Activated naive CD8-positive, alpha-beta T cell treated with anti-CD3 and anti-CD28 coated beads, Interleukin-2, amount 10 ng/mL, durations not matched to agents 7 days and 5 days (primary cell): ENCODE measurements around the gene SDK2. TPM values are rescaled to one million over a fixed set of nuclear protein-coding genes. Genes with fewer than 3 reads are reported as not detected.

Experiments
- ATAC-seq: fragments of 150-1000 bp; cut with Tn5 transposase; one replicate; pipeline ENCODE4 v1.10.0; 2021; ENCODE audit warnings: low read depth, moderate library complexity
- POLR2A ChIA-PET: fragments of 350-600 bp; sonication (Branson Sonifier 250); formaldehyde crosslinking; loops from one replicate; lab custom pipeline; 2021; ENCODE audit warnings: antibody characterized with exemption; lab: Charles Lee
- DNase-seq: peaks from one replicate; pipeline ENCODE4 v3.0.0; 2021
- H3K27ac Mint-ChIP-seq: one replicate; pipeline ENCODE4 v1.8.0; 2022; ENCODE audit warnings: mild to moderate bottlenecking, mixed read lengths
- H3K27me3 Mint-ChIP-seq: one replicate; pipeline ENCODE4 v1.8.0; 2022; ENCODE audit warnings: mild to moderate bottlenecking, moderate library complexity, mixed read lengths
- H3K36me3 Mint-ChIP-seq: one replicate; pipeline ENCODE4 v1.8.0; 2021; ENCODE audit warnings: mild to moderate bottlenecking, mixed read lengths
- H3K4me1 Mint-ChIP-seq: one replicate; pipeline ENCODE4 v1.8.0; 2021; ENCODE audit warnings: mixed read lengths
- H3K4me3 Mint-ChIP-seq: one replicate; pipeline ENCODE4 v1.8.0; 2022; ENCODE audit warnings: mild to moderate bottlenecking, moderate library complexity, mixed read lengths
- H3K9me3 Mint-ChIP-seq: one replicate; pipeline ENCODE4 v1.8.0; 2021; ENCODE audit warnings: mixed read lengths
- total RNA-seq, 2 experiments: library from RNA; stranded (reverse); gene quantifications; one replicate each; pipeline ENCODE4 v1.2.3, GENCODE V29; 2021

SDK2 gene
- total RNA-seq, 2 experiments from 2014 or later, result 29.3 to 31.1 TPM

DNA sequence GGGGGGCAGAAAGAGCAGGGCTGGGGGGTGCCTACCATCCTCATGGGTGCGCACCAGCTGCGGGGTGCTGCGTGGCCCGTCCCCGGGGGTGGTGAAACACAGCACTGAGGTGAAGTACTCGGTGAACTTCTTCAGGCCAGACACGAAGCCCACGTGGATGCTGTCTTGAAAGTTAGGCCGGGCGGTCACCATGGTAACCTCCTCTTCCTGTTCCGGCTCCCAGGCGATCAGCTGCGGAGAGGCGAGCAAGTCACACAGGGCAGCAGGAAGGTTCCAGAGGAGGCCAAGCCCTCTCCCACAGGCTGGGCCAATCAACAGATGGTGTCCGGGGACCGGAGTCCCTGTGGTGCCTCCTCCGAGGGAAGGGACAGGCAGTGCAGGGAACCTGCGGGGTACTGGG is 242.3 kb downstream of the SDK2 start:
- POLR2A ChIA-PET, result no interaction called here
- Mint-ChIP-seq H3K27ac (no peak overlapping the region), H3K4me3 (no peak overlapping the region), H3K4me1 (no peaks in the 10 kb centered on the region), H3K27me3 (no peaks in the 10 kb centered on the region), H3K9me3 (no peaks in the 10 kb centered on the region), H3K36me3 (peaks cover 3% of the 10 kb centered on the region)
- DNase-seq, result no peak
- no peak for ATAC-seq

DNA sequence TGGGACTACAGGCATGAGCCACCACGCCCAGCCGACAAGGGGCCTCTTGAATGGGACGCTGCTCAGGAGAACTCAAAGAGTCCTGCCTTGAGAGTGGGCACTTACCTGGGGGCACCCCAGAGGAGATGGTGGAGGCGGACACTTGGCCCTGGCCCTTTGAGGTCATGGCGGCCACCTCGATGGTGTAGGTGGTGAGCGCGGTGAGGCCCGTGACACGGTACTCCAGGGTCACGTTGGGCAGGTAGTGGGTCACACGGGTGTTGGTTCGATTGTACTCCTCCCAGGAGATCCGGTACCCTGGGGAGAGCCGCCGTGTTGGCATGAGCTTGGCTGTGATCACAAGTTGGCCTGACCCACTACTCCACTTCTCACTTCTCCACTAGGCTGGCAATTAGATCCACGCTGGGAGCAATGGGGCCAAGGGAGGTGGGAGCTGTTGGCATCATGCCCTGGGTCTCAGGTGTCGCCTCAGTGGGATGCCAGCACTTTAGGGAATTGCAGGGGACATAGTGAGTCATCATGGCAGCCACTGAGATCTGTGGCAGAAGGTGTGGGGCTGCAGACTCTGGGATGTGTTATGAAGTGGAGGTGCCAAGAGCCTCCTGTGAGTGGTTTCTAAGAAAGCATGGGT is 243.2 kb downstream of the SDK2 start:
- POLR2A ChIA-PET, result no interaction called here
- DNase-seq (no peak), ATAC-seq (no peak)
- Mint-ChIP-seq H3K27ac (peak overlapping the region; percentile 45), H3K27me3 (no peaks in the 10 kb centered on the region), H3K4me1 (no peaks in the 10 kb centered on the region), H3K9me3 (no peaks in the 10 kb centered on the region), H3K4me3 (no peak overlapping the region), H3K36me3 (peaks cover 3% of the 10 kb centered on the region)

DNA sequence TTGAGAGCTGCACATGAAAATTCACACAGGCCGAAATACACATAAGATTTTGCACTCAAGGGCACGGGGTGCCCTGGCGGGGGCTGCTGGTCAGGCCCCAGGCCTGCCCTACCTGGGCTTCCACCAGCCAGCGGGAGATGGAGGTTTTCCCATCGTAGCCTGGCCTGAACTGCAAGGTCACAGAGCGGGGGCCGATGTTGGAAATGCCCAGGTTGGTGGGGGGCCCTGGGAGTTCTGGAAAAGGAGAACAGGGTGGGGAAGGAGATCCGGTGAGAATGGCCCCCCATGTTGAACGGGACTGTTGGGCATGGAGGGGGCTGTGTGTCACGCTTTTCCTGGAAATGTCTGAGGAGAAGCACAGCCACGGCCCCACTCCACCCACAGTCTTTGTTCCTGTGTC is 245.2 kb downstream of the SDK2 start:
- DNase-seq (no peak), ATAC-seq (no peak)
- H3K27ac Mint-ChIP-seq, result no peak overlapping the region
- no peaks in the 10 kb centered on the region for H3K4me1 Mint-ChIP-seq
- no peaks in the 10 kb centered on the region for H3K27me3 Mint-ChIP-seq
- POLR2A ChIA-PET, result no interaction called here
- no peak overlapping the region for H3K4me3 Mint-ChIP-seq
- no peaks in the 10 kb centered on the region for H3K9me3 Mint-ChIP-seq
- H3K36me3 Mint-ChIP-seq, result peaks cover 3% of the 10 kb centered on the region

DNA sequence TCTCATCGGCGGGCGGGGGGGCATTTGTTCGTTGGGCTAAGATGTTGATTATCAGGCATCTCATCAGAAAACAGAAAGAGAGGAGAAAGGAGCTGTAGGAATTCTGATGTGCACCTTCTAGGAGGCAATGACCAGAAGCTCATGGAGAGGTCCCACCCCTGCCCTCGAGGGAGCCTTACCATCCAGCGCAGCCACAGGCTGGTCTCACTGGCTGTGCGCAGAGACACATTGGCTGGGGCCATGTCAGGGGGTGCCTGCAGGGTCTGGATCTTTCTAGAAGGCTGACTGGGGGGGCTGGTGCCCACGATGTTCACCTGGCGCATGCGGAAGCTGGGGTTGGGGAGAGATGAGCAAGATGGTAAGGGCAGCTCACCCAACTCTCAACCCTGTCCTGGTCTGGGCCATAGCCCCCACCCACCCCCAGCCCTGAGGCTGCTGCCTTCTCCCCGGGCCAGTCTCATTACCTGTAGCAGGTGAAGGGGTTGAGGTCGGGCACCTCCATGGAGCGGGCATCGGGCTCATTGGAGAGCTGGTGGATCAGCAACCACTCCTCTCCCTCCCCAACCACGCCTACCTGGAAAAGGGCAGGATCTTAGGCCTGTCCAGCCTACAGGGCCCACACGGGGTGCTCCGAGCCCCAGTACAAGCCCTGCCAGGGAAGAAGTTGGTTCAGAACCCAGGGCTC is 246.2 kb downstream of the SDK2 start:
- no peaks in the 10 kb centered on the region for H3K9me3 Mint-ChIP-seq
- no peak overlapping the region for H3K27ac Mint-ChIP-seq
- no peaks in the 10 kb centered on the region for H3K4me1 Mint-ChIP-seq
- H3K27me3 Mint-ChIP-seq, result no peaks in the 10 kb centered on the region
- POLR2A ChIA-PET, result no interaction called here
- no peak overlapping the region for H3K4me3 Mint-ChIP-seq
- H3K36me3 Mint-ChIP-seq, result peaks cover 3% of the 10 kb centered on the region
- ATAC-seq, result no peak
- no peak for DNase-seq

DNA sequence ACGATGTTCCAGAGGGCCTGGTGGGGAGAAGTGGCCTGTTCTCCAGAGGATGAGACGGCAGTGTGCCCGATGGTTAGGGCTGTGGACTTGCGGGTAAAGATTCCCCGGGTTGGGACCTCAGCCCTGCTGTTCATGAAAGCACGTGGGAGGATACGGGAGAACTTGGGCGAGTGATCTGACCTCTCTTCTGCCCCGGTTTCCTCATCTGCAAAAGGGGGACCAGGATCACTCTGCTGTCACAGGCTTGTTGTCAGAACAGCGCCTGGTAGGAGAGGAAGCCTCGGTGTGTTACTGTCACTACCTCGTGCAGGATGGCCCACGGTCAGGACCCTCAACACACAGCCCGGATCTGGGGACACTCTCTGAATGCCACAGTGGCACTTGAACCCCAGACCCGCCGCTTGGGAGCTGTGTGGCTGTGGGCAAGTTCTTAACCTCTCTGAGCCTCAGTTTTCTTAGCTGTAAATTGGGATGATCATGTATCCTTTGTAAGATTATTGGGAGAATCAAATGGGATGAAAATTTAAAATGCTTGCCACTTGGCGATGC is 246.9 kb downstream of the SDK2 start:
- Mint-ChIP-seq H3K4me3 (no peak overlapping the region), H3K4me1 (no peaks in the 10 kb centered on the region), H3K36me3 (peaks cover 3% of the 10 kb centered on the region), H3K9me3 (no peaks in the 10 kb centered on the region), H3K27me3 (no peaks in the 10 kb centered on the region), H3K27ac (no peak overlapping the region)
- POLR2A ChIA-PET, result no interaction called here
- DNase-seq (no peak), ATAC-seq (no peak)

DNA sequence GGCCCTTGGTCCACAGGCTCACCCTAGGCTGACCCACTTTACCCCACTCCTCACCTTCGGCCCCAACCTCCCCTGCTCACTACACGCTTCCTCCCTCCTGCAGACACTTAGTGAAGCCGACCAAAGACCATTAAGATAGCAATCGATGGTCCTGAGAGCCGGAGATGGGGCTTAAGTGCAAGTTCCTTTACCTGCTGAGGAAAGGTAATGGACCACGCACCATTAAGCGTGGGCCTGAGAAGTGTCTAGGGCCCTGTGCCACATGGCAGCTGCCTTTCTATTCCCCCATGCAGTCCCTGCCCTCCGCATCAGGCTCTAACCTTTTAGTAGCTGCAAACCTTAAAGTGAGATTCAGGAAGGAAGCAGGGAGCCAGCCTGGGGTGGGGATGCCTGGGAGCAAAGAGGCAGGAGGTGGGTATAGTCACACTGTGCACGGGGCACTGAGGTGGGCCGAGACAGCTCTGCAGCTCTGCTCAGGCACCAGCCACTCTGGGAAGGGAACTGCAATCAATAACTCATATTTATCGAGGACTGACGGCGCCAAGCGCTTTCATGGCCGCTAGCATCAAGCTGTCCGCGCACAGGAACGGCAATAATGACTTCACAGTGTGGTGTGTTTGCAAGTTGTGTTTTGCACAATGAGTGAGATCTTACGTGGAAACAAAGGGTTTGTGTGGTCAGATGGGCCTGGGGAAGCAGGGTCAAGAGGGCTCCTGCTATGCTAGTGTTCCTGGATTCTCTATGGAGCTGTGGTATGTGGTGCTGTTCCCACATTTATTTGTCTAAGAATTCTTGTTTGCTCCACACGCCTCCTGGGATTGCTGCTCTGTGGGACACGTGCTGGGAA is 247.6 kb downstream of the SDK2 start:
- POLR2A ChIA-PET, result no interaction called here
- ATAC-seq, result no peak
- H3K27me3 Mint-ChIP-seq, result no peaks in the 10 kb centered on the region
- H3K9me3 Mint-ChIP-seq, result no peaks in the 10 kb centered on the region
- H3K36me3 Mint-ChIP-seq, result peaks cover 3% of the 10 kb centered on the region
- H3K4me3 Mint-ChIP-seq, result no peak overlapping the region
- no peak overlapping the region for H3K27ac Mint-ChIP-seq
- H3K4me1 Mint-ChIP-seq, result no peaks in the 10 kb centered on the region
- no peak for DNase-seq

DNA sequence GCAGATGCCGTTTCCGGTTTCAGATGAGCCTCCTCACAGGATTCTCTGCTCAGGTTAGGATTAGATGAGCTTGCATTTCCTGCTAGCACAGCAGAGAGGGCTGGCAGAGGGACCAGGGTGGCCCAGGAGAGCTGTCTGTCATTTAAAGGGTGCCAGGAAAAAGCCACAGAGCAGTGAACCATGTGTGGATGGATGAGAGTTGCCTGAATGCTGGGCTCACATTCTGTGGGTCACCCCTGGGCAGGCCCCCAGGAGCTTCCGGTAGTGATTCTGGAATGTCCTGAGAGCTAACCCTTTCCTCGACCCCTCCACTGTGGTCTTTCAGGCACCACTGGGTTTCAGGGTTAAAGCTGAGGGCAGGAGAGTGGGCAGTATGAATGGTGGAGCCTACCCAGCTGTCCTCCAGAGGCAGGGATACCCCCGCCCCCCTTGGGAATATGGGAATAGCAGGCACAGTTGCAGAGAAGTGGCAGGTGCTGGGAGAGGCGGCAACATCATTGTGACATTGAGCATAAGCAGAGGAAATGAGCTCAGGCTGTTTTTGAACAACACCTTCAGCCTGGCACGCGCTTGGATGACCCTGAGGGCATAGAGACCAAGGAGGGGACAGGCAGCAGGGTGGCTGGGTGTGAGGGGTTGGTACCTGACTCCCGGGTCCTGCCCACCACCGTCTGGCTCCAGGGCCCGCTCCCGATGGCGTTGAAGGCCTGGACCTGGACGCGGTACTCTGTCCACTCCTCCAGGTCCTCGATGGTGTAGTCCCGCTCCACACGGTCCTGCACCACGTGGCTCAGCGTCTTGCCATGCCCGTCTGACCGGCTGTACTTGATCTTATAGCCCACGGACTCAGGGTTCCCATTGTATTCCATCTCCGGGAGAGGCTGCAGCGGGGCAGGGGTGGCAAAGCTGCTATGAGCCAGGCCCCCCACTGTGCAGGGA is 249.5 kb downstream of the SDK2 start:
- Mint-ChIP-seq H3K36me3 (no peaks in the 10 kb centered on the region), H3K27me3 (no peaks in the 10 kb centered on the region), H3K4me1 (no peaks in the 10 kb centered on the region), H3K27ac (no peak overlapping the region), H3K4me3 (no peak overlapping the region), H3K9me3 (no peaks in the 10 kb centered on the region)
- DNase-seq (no peak), ATAC-seq (no peak)
- POLR2A ChIA-PET, result no interaction called here

DNA sequence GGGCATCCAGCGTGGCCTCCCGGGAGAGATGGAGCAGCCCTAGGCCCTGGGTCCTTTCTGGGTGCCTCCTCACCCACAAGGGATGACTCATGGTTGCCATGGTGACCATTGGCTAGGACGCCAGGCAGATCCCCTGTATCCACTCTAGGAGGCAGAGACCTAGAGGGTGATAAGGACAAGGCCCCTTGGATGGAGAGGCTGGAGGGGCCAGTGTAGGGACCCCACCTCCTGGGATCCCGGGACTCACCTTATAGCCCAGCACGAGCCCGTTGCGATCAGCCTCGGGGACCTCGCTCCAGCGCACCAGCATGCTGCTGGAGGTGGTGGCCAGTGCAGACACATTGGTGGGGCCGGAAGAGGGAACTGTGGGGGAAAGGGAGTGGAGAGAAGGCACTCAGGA is 250.3 kb downstream of the SDK2 start:
- no peaks in the 10 kb centered on the region for H3K9me3 Mint-ChIP-seq
- POLR2A ChIA-PET, result no interaction called here
- H3K4me1 Mint-ChIP-seq, result no peaks in the 10 kb centered on the region
- H3K27me3 Mint-ChIP-seq, result no peaks in the 10 kb centered on the region
- H3K36me3 Mint-ChIP-seq, result no peaks in the 10 kb centered on the region
- ATAC-seq (no peak), DNase-seq (no peak)
- H3K27ac Mint-ChIP-seq, result no peak overlapping the region
- H3K4me3 Mint-ChIP-seq, result no peak overlapping the region

DNA sequence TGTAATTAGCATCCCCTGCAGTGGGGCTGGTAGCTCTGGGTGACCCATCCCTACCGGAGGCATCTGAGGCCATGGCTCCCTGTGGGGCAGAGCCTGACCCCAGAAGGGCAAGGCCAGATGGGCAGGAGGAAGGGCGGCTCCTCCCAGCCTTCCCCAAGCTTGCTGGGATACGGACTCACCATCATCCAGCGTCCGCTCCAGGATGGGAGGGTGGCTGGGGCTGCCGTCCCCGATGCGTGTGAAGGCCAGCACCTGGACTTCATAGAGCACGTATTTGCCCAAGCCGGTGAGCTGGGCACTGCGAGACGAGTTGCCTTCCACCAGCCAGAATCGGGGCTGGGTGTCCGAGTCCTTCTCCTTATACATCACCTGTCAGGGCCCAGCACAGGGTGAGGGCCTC is 250.9 kb downstream of the SDK2 start:
- no peaks in the 10 kb centered on the region for H3K4me1 Mint-ChIP-seq
- DNase-seq, result no peak
- no peaks in the 10 kb centered on the region for H3K9me3 Mint-ChIP-seq
- no peak overlapping the region for H3K4me3 Mint-ChIP-seq
- H3K27ac Mint-ChIP-seq, result no peak overlapping the region
- POLR2A ChIA-PET, result no interaction called here
- ATAC-seq, result no peak
- H3K27me3 Mint-ChIP-seq, result no peaks in the 10 kb centered on the region
- H3K36me3 Mint-ChIP-seq, result no peaks in the 10 kb centered on the region

DNA sequence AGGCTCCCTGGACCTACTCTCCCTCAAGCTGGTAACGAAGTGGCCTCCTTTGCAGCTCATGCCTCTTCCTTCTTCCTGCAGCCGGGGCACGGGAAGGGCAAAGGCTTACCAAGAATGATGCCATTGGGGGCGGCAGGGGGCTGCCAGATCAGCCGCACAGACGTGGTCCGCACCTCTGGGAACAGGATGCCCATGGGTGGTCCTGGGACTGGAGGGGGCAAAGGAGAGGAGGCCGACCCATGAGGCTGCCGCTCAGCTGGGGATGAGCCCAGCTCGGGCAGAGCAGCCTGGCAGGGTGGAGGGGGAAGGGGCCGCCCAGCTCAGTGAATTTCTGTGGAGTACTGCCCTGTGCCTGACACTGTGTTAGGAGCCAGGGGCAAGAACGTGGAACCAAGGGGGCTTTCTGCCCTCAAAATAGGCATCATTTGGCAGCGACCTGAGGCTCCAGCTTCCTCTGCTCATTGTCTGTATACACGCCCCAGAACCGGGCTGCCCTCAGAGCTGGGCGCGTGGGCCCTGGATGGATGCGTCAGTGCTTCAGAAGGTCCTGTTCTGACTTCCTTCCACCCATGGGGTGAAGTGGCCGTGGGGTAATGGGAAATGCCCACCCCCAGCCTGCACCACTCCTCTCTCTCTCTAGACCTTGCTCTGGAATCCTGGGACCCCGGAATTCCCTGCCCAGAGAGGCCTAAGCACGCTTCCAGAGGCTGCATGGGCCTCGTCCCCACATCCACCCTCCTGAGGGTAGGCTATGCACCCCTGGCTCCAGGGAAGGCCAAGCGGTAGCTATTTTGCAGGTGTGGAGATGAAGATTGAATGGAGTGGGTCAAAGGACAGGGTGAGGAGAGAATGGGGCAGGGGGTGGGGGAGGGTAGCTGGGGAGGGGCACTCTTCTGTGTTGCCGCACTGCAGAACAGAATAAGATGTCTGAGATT is 252.6 kb downstream of the SDK2 start:
- POLR2A ChIA-PET, result interaction anchor here (0.6 kb wide), 1 partner anchor 51 kb away, joined by 4 read pairs; no protein-coding TSS in a partner anchor
- Mint-ChIP-seq H3K4me1 (no peaks in the 10 kb centered on the region), H3K36me3 (no peaks in the 10 kb centered on the region), H3K9me3 (no peaks in the 10 kb centered on the region), H3K4me3 (no peak overlapping the region), H3K27ac (no peak overlapping the region), H3K27me3 (no peaks in the 10 kb centered on the region)
- ATAC-seq, result no peak
- DNase-seq, result no peak

DNA sequence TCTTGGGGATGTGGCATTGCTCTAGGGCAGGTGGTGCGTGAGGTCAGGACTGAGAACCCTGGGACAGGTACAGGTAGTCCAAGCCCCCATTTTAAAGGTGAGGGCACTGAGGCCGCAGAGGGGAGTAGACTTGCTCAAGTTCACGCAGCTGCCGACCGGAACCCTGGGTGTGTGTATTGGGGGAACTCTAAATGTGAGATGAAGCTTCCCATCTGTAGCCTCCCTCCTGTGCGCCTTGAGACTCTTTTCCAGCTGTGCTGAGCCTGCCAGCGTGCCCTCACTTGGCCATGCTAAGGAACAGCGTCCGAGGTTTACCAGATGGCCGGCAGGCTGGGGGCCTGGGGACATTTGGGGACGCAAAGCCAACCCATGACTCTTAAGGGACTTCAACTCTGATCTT is 253.4 kb downstream of the SDK2 start:
- no peak overlapping the region for H3K4me3 Mint-ChIP-seq
- no peaks in the 10 kb centered on the region for H3K27me3 Mint-ChIP-seq

DNA sequence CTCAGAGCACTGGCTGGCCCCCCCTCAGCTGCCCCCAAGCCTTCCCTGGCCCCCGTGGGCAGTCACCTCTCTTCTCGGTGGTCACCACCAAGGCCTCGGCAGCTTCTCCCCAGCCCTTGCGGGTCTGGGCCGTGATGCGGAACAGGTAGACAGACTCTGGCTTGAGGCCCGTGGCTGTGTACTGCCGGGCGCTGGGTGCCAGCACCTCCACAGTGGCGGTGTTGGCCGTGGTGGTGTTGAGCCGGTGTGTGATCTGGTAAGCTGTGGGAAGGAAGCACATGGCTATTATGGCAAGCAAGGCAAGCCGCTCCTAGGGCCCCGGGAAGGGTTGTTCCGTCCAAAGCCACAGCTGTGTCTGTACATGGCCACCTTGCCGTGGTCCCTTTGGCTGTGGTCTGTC is 254.0 kb downstream of the SDK2 start:
- Mint-ChIP-seq H3K27ac (no peak overlapping the region), H3K27me3 (no peaks in the 10 kb centered on the region), H3K36me3 (no peaks in the 10 kb centered on the region), H3K4me3 (no peak overlapping the region), H3K4me1 (no peaks in the 10 kb centered on the region), H3K9me3 (no peaks in the 10 kb centered on the region)
- DNase-seq (no peak), ATAC-seq (no peak)
- POLR2A ChIA-PET, result no interaction called here

More for the DNA sequence above, 253.4 kb downstream of the SDK2 start:
- Mint-ChIP-seq H3K9me3 (no peaks in the 10 kb centered on the region), H3K27ac (no peak overlapping the region), H3K36me3 (no peaks in the 10 kb centered on the region), H3K4me1 (no peaks in the 10 kb centered on the region)
- no peak for DNase-seq
- POLR2A ChIA-PET, result interaction anchor here (0.6 kb wide), 1 partner anchor 51 kb away, joined by 4 read pairs; no protein-coding TSS in a partner anchor
- no peak for ATAC-seq
